ENCODE measurements around the gene ARMC9.

- TF ChIP-seq POLR2A (IDR thresholded peaks at IDR 0.05), result no peak
- TF ChIP-seq, protein P1, sequence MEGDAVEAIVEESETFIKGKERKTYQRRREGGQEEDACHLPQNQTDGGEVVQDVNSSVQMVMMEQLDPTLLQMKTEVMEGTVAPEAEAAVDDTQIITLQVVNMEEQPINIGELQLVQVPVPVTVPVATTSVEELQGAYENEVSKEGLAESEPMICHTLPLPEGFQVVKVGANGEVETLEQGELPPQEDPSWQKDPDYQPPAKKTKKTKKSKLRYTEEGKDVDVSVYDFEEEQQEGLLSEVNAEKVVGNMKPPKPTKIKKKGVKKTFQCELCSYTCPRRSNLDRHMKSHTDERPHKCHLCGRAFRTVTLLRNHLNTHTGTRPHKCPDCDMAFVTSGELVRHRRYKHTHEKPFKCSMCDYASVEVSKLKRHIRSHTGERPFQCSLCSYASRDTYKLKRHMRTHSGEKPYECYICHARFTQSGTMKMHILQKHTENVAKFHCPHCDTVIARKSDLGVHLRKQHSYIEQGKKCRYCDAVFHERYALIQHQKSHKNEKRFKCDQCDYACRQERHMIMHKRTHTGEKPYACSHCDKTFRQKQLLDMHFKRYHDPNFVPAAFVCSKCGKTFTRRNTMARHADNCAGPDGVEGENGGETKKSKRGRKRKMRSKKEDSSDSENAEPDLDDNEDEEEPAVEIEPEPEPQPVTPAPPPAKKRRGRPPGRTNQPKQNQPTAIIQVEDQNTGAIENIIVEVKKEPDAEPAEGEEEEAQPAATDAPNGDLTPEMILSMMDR (IDR thresholded peaks at IDR 0.05 in 4 of 5, conservative IDR thresholded peaks at IDR 0.05 in 1 of 5), result no peak
These were observed 143.8 kb downstream of the ARMC9 start for GRCh38 chr2:231342061-231342711.

Measured in gastrocnemius medialis (tissue), 4 donors.